Panc1 (cell line): ENCODE measurements around the gene FITM2. TPM values are rescaled to one million over a fixed set of nuclear protein-coding genes. Genes with fewer than 3 reads are reported as not detected.

Experiments used
- ATAC-seq: fragments of 200-7000 bp; cut with Tn5 transposase; 2 replicates; pipeline ENCODE4 v1.9.1; 2020; ENCODE audit warnings: mild to moderate bottlenecking, moderate library complexity
- BruUV-seq: library from RNA; stranded (reverse); fragments of 400-500 nt; replicated peaks from 2 replicates; lab custom pipeline; 2021; lab: Mats Ljungman, UMichigan
- CTCF ChIA-PET: fragments of 300-600 bp; sonication (Branson Sonifier 250); formaldehyde crosslinking; loops from one replicate; lab custom pipeline; 2022; ENCODE audit warnings: antibody characterized with exemption; lab: Charles Lee
- POLR2A ChIA-PET: fragments of 300-600 bp; sonication (Branson Sonifier 250); formaldehyde crosslinking; loops from one replicate; lab custom pipeline; 2022; ENCODE audit warnings: antibody characterized with exemption; lab: Charles Lee
- DNase-seq: peaks from one replicate; pipeline ENCODE4 v3.0.0-alpha.2; 2010; ENCODE audit warnings: low read depth, low spot score
- H3K27ac ChIP-seq: 2 replicates; pipeline ENCODE4 v1.5.1; 2011; ENCODE audit warnings: mild to moderate bottlenecking, low read length, inconsistent platforms
- H3K27me3 ChIP-seq: fragments of 200-500 bp; sonication (Bioruptor generic); 2 replicates; pipeline ENCODE4 v1.6.0; 2014; ENCODE audit warnings: low read length, inconsistent platforms; ENCODE audit not compliant: control insufficient read depth, insufficient read depth
- H3K36me3 ChIP-seq: fragments of 200-500 bp; sonication (Bioruptor generic); 2 replicates; pipeline ENCODE4 v1.5.1; 2014; ENCODE audit warnings: inconsistent platforms, mild to moderate bottlenecking, low read length, moderate library complexity; ENCODE audit not compliant: control insufficient read depth, insufficient read depth
- H3K4me1 ChIP-seq: 2 replicates; pipeline ENCODE4 v1.5.1; 2011; ENCODE audit warnings: inconsistent platforms, mild to moderate bottlenecking, low read length, moderate library complexity; ENCODE audit not compliant: control insufficient read depth, insufficient read depth
- H3K4me3 ChIP-seq, 2 experiments: 2 replicates each; pipeline ENCODE4 v1.5.1; 2011 to 2012; ENCODE audit warnings: low read depth in 2 of 2, low read length in 2 of 2, mild to moderate bottlenecking in 2 of 2, inconsistent platforms in 1 of 2, moderate library complexity in 1 of 2
- H3K9me3 ChIP-seq: fragments of 200-500 bp; sonication (Bioruptor generic); 2 replicates; pipeline ENCODE4 v1.5.1; 2014; ENCODE audit warnings: low read depth, mild to moderate bottlenecking, inconsistent platforms, low read length, moderate library complexity; ENCODE audit not compliant: control insufficient read depth, insufficient read depth
- POLR2AphosphoS5 ChIP-seq: IDR thresholded peaks from 2 replicates; pipeline ENCODE4 v1.6.1; 2012; ENCODE audit warnings: mild to moderate bottlenecking, low read depth, low read length, moderate library complexity
- REST ChIP-seq, 2 experiments: IDR thresholded peaks; 2 replicates each; pipeline ENCODE4 v1.6.1; 2011 to 2012; ENCODE audit warnings: low read depth in 2 of 2, control low read depth in 1 of 2, low read length in 1 of 2, mild to moderate bottlenecking in 1 of 2, moderate library complexity in 1 of 2; ENCODE audit not compliant: insufficient read depth in 1 of 2
- SIN3A ChIP-seq: IDR thresholded peaks from 2 replicates; pipeline ENCODE4 v1.6.1; 2012; ENCODE audit warnings: low read depth, mild to moderate bottlenecking, low read length, moderate library complexity, borderline replicate concordance; ENCODE audit not compliant: insufficient read depth
- TCF7L2 ChIP-seq: IDR thresholded peaks from 2 replicates; pipeline ENCODE4 v1.6.1; 2011; ENCODE audit warnings: mild to moderate bottlenecking, low read depth, low read length, inconsistent platforms
- in situ Hi-C: cut with HindIII; loops from 2 replicates; pipeline ENCODE4 v1.10.0; 2016; ENCODE audit warnings: low sequenced_read_pairs, low pct_unique_long_range_greater_than_20kb
- intact Hi-C: fragments of 100-400 bp; cut with micrococcal nuclease; formaldehyde crosslinking; loops from one replicate; pipeline ENCODE4 v1.10.0; 2022; ENCODE audit not compliant: unreplicated experiment
- total RNA-seq: library from RNA; stranded (reverse); gene quantifications from one replicate; pipeline ENCODE4 v1.2.1, GENCODE V29; 2021; ENCODE audit not compliant: unreplicated experiment
- TF ChIP-seq, protein P1 (sequence below): fragments of 450-650 bp; IDR thresholded peaks from 2 replicates; pipeline ENCODE4 v1.5.1; 2017; ENCODE audit warnings: mild to moderate bottlenecking

Gene FITM2
- total RNA-seq, 1 experiment from 2014 or later = 10.5 TPM

DNA sequence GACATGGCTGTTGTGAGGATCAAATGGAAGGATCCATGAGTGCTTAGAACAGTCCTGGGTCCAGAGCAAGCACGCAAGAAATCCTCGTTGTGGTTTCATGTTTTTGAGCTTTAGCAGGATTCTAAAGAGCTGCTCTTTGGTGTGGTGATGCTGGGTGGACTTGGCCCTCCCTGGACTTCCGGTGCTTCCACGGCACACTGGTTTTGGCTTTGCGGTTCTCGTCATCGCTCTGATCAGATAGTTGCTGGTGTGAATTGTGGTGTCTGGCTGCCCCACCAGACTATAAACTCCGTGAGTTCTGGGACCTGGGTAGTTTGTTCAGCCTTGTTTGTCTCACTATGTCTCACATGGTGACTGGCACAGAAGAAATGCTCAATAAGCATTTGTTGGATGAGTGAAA is 47.8 kb upstream of the FITM2 start:
- TF ChIP-seq REST (IDR thresholded peaks at IDR 0.05; ENCODE audit: insufficient read depth in 1 of 2, low read depth in 2 of 2, low read length in 1 of 2) = no peak
- no peak for TF ChIP-seq POLR2AphosphoS5
- TF ChIP-seq, protein P1, sequence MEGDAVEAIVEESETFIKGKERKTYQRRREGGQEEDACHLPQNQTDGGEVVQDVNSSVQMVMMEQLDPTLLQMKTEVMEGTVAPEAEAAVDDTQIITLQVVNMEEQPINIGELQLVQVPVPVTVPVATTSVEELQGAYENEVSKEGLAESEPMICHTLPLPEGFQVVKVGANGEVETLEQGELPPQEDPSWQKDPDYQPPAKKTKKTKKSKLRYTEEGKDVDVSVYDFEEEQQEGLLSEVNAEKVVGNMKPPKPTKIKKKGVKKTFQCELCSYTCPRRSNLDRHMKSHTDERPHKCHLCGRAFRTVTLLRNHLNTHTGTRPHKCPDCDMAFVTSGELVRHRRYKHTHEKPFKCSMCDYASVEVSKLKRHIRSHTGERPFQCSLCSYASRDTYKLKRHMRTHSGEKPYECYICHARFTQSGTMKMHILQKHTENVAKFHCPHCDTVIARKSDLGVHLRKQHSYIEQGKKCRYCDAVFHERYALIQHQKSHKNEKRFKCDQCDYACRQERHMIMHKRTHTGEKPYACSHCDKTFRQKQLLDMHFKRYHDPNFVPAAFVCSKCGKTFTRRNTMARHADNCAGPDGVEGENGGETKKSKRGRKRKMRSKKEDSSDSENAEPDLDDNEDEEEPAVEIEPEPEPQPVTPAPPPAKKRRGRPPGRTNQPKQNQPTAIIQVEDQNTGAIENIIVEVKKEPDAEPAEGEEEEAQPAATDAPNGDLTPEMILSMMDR = no peak
- TF ChIP-seq TCF7L2 = no peak
- TF ChIP-seq SIN3A = no peak
- Histone ChIP-seq H3K36me3 (no peaks in the 10 kb centered on the region), H3K4me3 (no peak overlapping the region), H3K9me3 (no peaks in the 10 kb centered on the region), H3K4me1 (no peaks in the 10 kb centered on the region), H3K27ac (no peak overlapping the region), H3K27me3 (no peaks in the 10 kb centered on the region; the same call in 1 of the 2 replicates)
- CTCF ChIA-PET = no interaction called here
- intact Hi-C loops = no loop called here
- DNase-seq (no peak), ATAC-seq (no peak)
- POLR2A ChIA-PET = no interaction called here
- in situ Hi-C loops = no loop called here
- no TSS peak for BruUV-seq

- no peak overlapping the region for H3K4me3 ChIP-seq
- in situ Hi-C loops (no loop called here), intact Hi-C loops (no loop called here)
- no peak overlapping the region for H3K27ac ChIP-seq
- no TSS peak for BruUV-seq
- ATAC-seq (no peak), DNase-seq (no peak)
- H3K9me3 ChIP-seq = no peaks in the 10 kb centered on the region
- no peaks in the 10 kb centered on the region for H3K36me3 ChIP-seq
- no peaks in the 10 kb centered on the region for H3K4me1 ChIP-seq
- POLR2A ChIA-PET = no interaction called here
- TF ChIP-seq, protein P1 = no peak
- no peak for TF ChIP-seq TCF7L2
- TF ChIP-seq SIN3A = no peak
- no peak for TF ChIP-seq POLR2AphosphoS5
- TF ChIP-seq REST (IDR thresholded peaks at IDR 0.05; ENCODE audit: insufficient read depth in 1 of 2, low read depth in 2 of 2, low read length in 1 of 2) = no peak
- no peaks in the 10 kb centered on the region; the same call in 1 of the 2 replicates for H3K27me3 ChIP-seq
- CTCF ChIA-PET = no interaction called here
These were observed 46.6 kb upstream of the FITM2 start for GRCh38 chr20:44357555-44358125.
